HG03520 (cell line): Measurements from ENCODE around the gene KRTAP19-8.

Experiments
- ATAC-seq: cut with Tn5 transposase; IDR thresholded peaks from one replicate; pipeline ENCODE4 v1.9.1; 2021; ENCODE audit warnings: mild to moderate bottlenecking, moderate library complexity; ENCODE audit not compliant: unreplicated experiment

KRTAP19-8 gene, protein sequence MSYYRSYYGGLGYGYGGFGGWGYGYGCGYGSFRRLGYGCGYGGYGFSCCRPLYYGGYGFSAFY

DNA sequence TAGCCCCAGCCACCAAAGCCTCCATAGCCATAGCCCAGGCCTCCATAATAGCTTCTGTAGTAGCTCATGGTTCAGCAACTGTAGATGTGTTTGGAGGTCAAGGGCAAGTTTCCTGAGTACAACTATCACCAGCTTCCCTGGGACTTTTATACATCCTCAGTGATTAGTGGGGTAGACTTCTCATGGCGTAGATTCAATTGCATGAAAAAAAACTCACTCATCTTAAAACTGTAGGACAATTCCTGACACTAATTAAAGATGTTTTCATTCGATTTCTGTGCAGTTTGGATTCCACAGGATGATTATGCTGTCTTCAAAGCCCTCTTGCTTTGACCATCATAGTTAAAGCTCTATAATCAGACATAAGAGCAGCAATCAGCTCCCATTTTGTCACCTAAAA is at the start of gene KRTAP19-8:
Gene KRTAP19-8, minus strand, starts transcription at position 101 of the 400 bp plus-strand sequence. Its CDS starts 33 bp downstream, at position 68.
- no peak for ATAC-seq

- no peak for ATAC-seq
These were observed 49.6 kb upstream of the KRTAP19-8 start for GRCh38 chr21:31087639-31088473.

- ATAC-seq = no peak
These were observed 46.4 kb upstream of the KRTAP19-8 start for GRCh38 chr21:31084689-31085088.

GRCh38 chr21:31078796-31079195 is 40.5 kb upstream of the KRTAP19-8 start:
- peak; percentile 58 for ATAC-seq

GRCh38 chr21:31078216-31078615 is 39.9 kb upstream of the KRTAP19-8 start:
- ATAC-seq = no peak

DNA sequence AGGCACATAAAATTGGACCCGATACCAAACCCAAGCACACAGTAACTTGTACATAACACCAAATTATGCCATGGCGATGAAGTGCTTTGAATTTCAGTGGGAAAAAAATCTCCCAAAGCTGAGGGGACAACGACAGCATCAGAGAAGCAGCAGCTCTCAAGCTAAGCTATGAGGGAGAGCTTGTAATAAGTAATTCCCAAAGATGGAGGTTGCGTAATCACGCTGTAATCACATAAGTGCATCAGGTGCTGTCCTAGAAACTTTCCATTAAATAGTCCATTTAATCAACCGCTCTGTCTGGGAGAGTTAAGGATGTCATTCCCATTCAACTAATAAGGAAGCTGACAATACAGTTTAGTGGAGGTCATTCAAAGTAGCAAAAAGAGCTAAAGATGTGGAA is 37.6 kb upstream of the KRTAP19-8 start:
- ATAC-seq = no peak

DNA sequence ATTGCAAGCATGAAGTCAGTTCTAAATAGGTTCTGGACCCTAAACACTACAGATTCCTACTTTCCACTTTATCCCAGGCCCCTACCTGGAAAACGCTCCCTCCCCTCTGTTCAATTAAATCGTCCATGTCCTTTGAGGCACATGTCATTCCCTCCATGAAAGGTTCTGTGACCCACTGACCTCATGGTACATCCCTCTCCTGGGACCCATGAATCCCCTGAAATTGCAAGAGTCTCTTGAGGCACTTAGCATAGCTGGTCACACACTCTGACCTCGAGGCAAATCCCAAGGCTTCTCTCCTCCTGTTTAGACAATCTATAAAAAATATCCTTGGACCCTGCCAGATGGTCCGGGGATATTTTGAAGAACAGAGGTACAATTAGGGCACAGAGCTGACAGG is 34.3 kb upstream of the KRTAP19-8 start:
- no peak for ATAC-seq

DNA sequence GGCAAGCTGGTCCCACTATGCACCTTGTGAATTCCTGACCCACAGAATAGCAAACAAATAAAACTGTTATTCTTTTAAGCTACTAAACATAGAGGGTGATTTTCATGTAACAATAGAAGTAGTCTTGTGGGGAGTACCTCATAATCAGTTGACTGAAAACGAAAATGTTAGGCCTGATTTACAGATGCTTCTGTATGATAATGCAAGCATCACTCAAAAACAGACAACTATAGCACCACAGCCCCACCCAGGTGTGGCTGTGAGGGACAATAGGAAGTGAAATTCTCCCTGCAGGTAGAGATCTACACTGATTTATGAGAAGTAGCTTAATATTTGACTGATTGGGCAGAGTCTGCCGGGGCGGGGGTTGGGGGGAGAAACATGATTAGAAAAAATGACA is 26.5 kb upstream of the KRTAP19-8 start:
- no peak for ATAC-seq

GRCh38 chr21:31052489-31053142 is 14.3 kb upstream of the KRTAP19-8 start:
- ATAC-seq = no peak

GRCh38 chr21:31050577-31051157 is 12.4 kb upstream of the KRTAP19-8 start:
- ATAC-seq = no peak

GRCh38 chr21:31045841-31046240 is 7.6 kb upstream of the KRTAP19-8 start:
- no peak for ATAC-seq

DNA sequence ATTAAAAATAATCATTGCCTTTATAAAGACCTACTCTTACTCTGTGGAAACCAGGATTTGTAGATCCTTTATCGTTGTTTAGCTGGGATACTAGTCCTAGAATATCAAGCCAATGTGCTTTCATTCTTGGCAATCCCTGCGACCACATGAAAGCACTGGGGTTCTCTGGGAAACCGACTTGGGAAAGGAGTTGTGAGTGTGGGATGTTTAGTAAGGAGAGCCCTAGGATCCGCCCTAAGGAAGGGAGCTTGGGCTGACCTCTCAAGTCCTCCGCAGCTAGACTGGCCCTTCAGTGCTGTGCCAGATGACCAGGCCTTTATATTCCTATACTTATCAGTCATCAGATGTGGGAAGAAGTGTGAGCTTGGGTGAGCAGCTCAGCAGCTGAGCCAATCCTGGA is 5.2 kb upstream of the KRTAP19-8 start:
- ATAC-seq = no peak

DNA sequence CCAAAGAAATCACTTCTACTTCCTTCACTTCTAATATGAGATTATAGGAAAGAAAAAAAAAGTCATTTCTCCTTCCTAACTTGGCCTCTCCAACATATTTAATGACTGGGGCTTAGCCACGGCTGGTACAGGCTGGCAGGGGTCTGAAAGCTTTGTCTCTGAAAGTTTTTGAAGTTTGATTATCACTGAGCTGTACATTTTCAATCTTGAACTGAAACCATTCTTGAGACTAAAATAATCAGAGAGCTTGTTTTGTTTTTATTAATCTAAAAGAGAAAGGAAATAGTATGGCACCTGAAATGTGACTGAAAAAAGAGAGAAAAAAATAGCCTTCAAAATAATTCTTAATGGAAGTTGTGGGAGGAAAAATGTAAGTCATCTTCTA is 3.8 kb upstream of the KRTAP19-8 start:
- ATAC-seq = no peak

DNA sequence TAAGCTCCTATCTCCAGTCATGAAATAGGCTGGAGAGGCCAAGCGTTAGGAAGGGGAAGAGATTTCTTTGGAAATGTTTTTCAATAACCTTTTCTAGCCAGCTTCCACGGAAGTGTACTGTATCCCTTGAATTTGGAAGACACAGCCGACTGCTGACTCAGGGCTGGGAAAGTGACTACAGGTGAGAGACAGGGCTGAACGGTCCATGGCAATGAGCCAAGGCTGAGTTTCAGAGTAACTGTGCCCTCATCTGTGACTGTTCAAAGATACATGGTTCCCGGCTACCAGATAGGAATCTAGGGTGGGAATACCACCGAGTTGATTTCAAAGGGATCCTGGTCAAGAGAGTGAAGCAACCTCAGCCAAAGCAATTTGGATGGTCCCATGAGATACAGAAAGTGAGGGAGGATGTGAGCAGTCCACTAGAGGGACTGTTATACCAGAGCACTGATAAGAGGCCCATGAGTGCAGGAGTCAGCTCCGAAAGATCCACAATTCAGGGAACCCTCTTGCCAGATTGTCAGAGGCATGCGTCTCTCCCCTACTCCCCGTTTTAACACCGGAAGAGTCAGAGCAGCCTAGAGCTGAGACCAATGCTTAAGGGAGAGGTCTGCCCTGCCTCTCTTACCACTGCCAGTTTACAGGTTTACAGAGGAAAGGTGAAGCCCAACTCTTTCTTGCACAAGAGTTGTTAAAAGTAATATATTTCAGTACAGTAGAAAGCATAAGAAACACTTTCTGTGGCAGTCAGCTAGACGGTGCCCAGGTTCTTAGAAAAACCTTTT is 3.2 kb upstream of the KRTAP19-8 start:
- ATAC-seq = no peak

- ATAC-seq = no peak
These were observed 3.9 kb downstream of the KRTAP19-8 start for GRCh38 chr21:31034378-31034777.

GRCh38 chr21:31030367-31031106 is 7.7 kb downstream of the KRTAP19-8 start:
- no peak for ATAC-seq

DNA sequence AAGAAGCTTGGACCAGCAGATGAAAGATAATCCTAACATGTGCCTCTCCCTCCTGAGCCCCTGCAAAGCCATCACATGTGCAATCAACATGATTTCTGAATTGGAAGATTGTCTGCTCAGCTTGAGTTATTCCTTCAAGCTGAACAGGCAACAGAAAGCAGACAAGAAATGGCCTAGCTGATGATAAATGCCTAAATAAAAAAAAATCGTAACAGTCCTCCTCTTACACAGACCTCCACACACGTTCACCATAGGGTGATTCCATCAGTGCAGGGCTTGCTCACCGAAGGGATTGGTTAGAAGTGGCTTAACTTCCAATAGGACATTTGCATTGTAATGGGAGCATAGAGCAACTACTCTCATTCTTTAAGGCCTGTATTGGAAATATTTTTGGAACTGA is 14.6 kb downstream of the KRTAP19-8 start:
- ATAC-seq = no peak

GRCh38 chr21:31022306-31022705 is 16.0 kb downstream of the KRTAP19-8 start:
- ATAC-seq = no peak

DNA sequence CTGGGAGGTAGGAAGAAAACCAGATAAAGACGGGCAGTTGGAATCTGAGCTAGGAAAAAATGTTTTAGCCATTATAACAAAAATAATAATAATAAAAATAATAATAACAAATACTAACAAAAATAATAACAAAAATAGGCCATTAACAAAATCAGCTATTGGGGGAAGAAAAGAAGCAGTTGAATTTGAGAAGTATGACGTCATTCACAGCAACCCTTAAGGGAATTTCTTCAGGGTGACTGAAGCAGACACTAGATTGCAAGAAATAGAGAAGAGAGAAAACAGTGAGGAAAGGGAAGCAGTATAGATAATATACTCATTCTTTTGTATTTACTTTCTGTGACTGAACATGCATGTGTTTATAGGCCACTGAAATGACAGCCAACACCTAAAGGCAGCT is 20.0 kb downstream of the KRTAP19-8 start:
- ATAC-seq = no peak

DNA sequence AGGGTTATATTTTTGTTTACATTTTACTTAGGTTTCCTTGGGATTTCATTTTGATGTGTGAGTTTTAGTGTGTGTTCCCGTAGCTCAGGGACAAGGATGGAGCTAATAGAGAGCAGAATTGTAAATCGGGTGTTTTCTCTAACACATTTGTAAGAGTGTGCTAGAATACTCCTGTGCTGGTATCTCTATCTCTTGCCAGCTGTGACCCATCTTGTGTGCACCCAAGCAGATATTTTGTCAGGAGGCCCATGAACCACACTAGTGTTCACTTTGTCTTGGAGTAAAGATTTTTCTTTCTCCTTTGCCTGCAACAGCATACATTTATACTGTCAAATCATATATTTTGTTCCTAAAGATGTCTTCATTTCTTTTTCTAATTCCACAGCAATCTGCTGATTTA is 23.4 kb downstream of the KRTAP19-8 start:
- ATAC-seq = no peak
